Stimulated activated naive CD4-positive, alpha-beta T cell treated with Interleukin-2 at 50 U/mL for 16 hours (primary cell): ENCODE data around the gene SLC7A10.
"Not testable (repeated sequence)": the region's sequence is repeated elsewhere in the genome, so short reads cannot be mapped to it uniquely, and the experiment has no call there.

Experiments
- DNase-seq: peaks from one replicate; lab custom pipeline; 2025; lab: John Stamatoyannopoulos, UW

Gene SLC7A10

GRCh38 chr19:33176670-33177416, 48.8 kb downstream of the SLC7A10 start:
- DNase-seq: peak; percentile 95

DNA sequence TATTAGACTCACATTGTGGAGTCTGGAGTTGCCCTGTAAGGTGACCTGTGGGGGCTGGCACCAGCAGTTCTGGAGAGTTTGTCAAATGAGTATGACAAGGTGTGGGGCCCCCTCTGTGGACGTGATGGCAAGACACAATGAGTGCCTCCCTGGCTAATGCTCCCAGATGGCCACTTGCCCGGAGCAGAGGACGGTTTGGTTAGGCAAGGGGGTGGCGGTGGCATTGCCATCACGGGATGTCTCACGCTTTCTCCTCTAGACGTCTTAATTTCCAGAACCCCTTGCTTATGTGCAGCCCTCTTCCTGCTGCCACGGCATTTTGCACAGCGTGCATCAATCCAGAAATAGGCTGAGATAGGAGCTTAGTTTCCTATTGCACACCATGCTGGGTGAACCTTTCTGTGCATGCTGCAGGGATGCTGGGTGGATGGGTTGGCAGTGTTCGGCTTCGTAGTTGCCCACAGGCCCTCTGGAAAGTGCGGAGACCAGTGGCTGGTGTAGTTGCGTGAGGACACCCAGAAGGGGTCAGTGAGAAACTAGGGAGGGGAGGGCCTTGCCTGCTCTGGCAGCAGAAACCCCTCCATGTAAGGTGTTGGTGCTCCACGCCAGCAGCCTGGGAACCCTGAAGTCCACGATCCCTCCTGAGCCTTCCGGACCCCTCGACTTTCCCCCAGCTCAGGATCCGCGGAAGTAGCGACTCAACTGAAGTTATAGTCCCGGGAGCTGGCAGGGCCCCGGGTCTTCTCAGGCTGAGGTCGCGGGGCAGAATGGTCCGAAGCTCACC, 49.6 kb downstream of the SLC7A10 start:
- no peak for DNase-seq

DNA sequence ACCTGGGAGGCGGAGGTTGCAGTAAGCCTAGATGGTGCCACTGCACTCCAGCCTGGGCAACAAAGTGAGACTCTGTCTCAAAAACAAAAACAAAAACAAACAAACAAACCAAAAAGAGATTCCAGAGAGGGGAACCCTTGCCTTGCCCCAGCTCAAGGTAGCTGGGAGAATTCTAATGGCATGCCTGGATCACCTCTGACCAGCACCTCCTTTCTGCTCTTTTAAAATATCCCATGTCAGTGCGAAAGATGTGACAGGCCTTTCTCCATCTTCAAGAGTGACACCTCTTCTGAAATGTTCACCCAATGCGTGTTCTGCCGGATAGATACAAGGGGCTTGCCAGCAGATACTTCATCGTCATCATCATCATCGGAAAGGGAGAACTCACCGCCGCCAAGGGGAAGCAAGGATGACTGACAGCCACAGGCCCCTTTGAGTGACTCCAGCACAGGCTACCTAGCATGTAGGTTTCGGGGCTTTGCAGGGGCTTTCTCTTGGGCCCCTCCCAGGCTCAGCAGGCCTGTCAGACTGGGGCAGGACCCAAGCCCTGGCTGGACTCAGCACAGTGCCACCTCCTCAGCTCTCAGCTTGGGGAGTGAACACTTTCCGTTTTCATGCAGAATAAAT, 50.4 kb downstream of the SLC7A10 start:
- no peak for DNase-seq

- DNase-seq: no peak
Measured at GRCh38 chr19:33174186-33174585, 51.5 kb downstream of the SLC7A10 start.

GRCh38 chr19:33171916-33172359, 53.7 kb downstream of the SLC7A10 start:
- DNase-seq: no peak

GRCh38 chr19:33171222-33171795, 54.3 kb downstream of the SLC7A10 start:
- no peak for DNase-seq

DNA sequence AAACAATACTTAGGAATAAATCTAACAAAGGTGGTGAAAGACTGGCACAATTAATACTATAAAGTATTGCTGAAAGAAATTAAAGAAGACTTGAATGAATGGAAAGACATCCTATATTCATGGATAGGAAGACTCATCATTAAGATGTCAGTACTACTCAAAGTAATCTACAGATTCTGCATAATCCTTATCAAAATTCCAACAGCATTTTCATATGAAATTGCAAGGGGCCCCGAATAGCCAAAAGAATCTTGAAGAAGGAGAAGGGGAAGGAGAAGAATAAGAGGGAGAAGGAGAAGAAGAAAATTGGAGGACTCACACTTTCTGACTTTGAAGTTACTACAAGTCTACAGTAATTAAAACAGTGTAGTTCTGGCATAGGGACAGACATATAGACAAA, 57.1 kb downstream of the SLC7A10 start:
- DNase-seq: no peak

DNA sequence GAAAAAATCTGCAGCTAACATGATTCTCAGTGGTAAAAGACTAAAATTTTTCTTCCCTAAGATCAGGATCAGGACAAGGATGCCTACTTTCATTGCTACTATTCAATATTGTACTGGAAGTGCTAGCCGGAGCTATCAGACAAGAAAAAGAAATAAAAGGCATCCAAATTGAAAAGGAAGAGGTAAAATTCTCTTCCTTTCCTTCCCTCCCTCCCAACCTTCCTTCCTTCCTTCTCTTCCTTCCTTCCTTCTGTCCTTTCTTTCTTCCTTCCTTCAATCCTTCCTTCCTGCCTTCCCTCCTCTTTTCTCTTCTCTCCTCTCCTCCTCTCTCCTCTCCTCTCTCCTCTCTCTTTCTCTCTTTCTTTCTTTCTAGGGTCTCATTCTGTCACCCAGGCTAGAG, 58.2 kb downstream of the SLC7A10 start:
- DNase-seq: no peak

GRCh38 chr19:33166037-33166436, 59.6 kb downstream of the SLC7A10 start:
- not testable (repeated sequence) for DNase-seq

DNA sequence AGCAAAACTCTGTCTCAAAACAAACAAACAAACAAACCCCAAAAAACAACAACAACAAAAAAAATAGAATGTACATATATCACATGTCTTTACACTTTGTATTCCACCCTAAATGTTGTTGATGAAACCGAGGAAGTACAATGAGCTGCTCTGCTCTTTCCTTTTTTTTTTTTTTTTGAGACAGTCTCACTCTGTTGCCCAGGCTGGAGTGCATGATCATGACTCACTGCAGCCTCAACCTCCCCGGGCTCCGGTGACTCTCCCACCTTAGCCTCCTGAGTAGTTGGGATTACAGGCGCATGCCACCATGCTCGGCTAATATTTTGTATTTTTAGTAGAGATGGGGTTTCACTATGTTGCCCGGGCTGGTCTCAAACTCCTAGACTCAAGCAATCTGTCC, 62.2 kb downstream of the SLC7A10 start:
- no peak for DNase-seq

GRCh38 chr19:33161201-33161600, 64.4 kb downstream of the SLC7A10 start:
- no peak for DNase-seq

GRCh38 chr19:33159893-33160292, 65.8 kb downstream of the SLC7A10 start:
- DNase-seq: no peak

DNA sequence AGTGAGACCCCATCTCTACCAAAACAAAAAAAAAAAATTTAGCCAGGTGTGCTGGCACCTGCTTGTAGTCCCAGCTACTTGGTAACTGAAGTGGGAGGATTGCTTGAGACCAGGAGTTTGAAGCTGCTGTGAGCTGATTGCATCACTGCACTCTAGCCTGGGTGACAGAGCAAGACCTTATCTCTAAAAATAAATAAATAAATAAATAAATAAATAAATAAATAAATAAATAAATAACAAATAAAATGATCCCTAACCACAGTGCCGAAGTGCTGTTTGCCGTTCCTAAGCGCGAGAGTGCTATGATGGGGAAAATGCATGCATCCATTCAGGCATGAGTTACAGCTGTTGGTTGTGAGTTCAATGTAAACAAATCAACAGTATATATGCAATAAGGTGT, 66.5 kb downstream of the SLC7A10 start:
- DNase-seq: no peak
